Tibial nerve (tissue), 3 donors: ENCODE results near the gene LSM14B.

ENCODE experiments used
- POLR2A ChIP-seq, 2 donors: fragments of 450-650 bp; IDR thresholded peaks; one replicate each; pipeline ENCODE4 v1.6.1; 2017; ENCODE audit warnings: antibody characterized with exemption in 2 of 2, mild to moderate bottlenecking in 2 of 2, moderate library complexity in 2 of 2
- TF ChIP-seq, protein P1 (sequence below), 5 experiments: fragments of 200-600 bp in 3 of 5; fragments of 450-650 bp in 2 of 5; sonication (generic) in 3 of 5; IDR thresholded peaks; one replicate each; pipeline ENCODE4 v1.5.1; 2016 to 2019; ENCODE audit warnings: antibody characterized with exemption in 5 of 5, mild to moderate bottlenecking in 3 of 5, moderate library complexity in 2 of 5

DNA sequence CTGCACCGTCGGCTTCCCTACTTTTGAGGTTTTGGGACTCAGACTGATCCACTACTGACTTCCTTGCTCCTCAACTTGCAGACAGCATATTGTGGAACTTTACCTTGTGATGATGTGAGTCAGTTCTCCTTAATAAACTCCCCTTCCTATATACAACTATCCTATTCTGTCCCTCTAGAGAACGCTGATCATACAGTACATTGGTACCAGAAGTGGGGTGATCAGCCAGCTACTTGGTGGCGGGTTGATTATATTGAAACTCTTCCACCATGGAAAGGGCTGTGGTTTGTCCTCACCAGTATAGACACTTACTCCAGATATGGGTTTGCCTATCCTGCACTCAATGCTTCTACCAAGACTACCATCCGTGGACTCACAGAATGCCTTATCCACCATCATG lies 49.0 kb upstream of the LSM14B start:
- TF ChIP-seq, protein P1, sequence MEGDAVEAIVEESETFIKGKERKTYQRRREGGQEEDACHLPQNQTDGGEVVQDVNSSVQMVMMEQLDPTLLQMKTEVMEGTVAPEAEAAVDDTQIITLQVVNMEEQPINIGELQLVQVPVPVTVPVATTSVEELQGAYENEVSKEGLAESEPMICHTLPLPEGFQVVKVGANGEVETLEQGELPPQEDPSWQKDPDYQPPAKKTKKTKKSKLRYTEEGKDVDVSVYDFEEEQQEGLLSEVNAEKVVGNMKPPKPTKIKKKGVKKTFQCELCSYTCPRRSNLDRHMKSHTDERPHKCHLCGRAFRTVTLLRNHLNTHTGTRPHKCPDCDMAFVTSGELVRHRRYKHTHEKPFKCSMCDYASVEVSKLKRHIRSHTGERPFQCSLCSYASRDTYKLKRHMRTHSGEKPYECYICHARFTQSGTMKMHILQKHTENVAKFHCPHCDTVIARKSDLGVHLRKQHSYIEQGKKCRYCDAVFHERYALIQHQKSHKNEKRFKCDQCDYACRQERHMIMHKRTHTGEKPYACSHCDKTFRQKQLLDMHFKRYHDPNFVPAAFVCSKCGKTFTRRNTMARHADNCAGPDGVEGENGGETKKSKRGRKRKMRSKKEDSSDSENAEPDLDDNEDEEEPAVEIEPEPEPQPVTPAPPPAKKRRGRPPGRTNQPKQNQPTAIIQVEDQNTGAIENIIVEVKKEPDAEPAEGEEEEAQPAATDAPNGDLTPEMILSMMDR (IDR thresholded peaks at IDR 0.05): no peak
- no peak for TF ChIP-seq POLR2A (IDR thresholded peaks at IDR 0.05)
